Fibroblast of mammary gland (primary cell): ENCODE data around the gene ASPG.

Experiments used
- DNase-seq: peaks from one replicate; pipeline ENCODE4 v3.0.0-alpha.2; 2010; ENCODE audit warnings: low read depth
- H3K4me3 ChIP-seq: 2 replicates; pipeline ENCODE4 v1.5.1; 2011; ENCODE audit warnings: low read depth, mild to moderate bottlenecking, low read length, moderate library complexity; ENCODE audit not compliant: control insufficient read depth
- CTCF ChIP-seq: conservative IDR thresholded peaks from 2 replicates; pipeline ENCODE4 v1.5.1; 2011; ENCODE audit warnings: low read depth, low read length, inconsistent platforms; ENCODE audit not compliant: control insufficient read depth, insufficient read depth

ASPG gene

GRCh38 chr14:104081261-104081835 lies 4.2 kb upstream of the ASPG start:
- TF ChIP-seq CTCF, result no peak
- no peak overlapping the region for H3K4me3 ChIP-seq
- no peak for DNase-seq

GRCh38 chr14:104081951-104082464 lies 3.5 kb upstream of the ASPG start:
- no peak for TF ChIP-seq CTCF
- no peak for DNase-seq
- no peak overlapping the region for H3K4me3 ChIP-seq

GRCh38 chr14:104082807-104083206 lies 2.7 kb upstream of the ASPG start:
- no peak for DNase-seq
- TF ChIP-seq CTCF, result no peak
- H3K4me3 ChIP-seq, result no peak overlapping the region

- no peak for TF ChIP-seq CTCF
- DNase-seq, result no peak
- no peak overlapping the region for H3K4me3 ChIP-seq
Measured at GRCh38 chr14:104084251-104085002, 1.1 kb upstream of the ASPG start.

GRCh38 chr14:104085889-104086201 lies 345 bp downstream of the ASPG start:
- H3K4me3 ChIP-seq, result no peak overlapping the region
- no peak for TF ChIP-seq CTCF
- DNase-seq, result no peak

GRCh38 chr14:104086210-104086660 lies 735 bp downstream of the ASPG start:
- no peak for TF ChIP-seq CTCF
- DNase-seq, result no peak
- H3K4me3 ChIP-seq, result no peak overlapping the region
